PC-3 (cell line): Measurements from ENCODE around the gene GRSF1.

ENCODE experiments used
- CTCF ChIP-seq: fragments of 300-600 bp; sonication (generic); conservative IDR thresholded peaks from 2 replicates; pipeline ENCODE4 v1.5.1; 2017; ENCODE audit warnings: antibody characterized with exemption, low read depth, mild to moderate bottlenecking, low read length
- EZH2 ChIP-seq: fragments of 300-600 bp; sonication (generic); IDR thresholded peaks from one replicate; pipeline ENCODE4 v1.6.1; 2017; ENCODE audit warnings: antibody characterized with exemption, mild to moderate bottlenecking, low read length; ENCODE audit not compliant: unreplicated experiment
- EZH2phosphoT487 ChIP-seq: fragments of 300-600 bp; sonication (generic); IDR thresholded peaks from 2 replicates; pipeline ENCODE4 v1.6.1; 2018; ENCODE audit warnings: mild to moderate bottlenecking, antibody characterized with exemption, low read length, borderline replicate concordance

DNA sequence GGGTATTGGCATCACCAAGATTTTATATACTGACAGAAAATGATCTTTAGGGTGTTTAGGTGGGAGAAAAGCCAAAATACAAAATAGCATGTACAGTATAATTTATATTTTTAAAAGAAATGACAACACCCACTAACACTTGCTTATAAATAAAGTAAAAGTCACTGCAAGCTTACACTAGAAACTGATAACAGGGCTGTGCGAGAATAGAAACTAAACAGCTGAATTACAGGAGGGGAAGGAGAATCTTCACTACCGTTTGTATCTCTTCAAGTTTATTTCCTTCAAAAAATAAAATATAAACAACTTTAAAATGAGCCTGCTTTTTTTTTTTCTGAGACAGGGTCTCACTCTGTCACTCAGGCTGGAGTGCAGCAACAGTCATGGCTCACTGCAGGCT, 22.8 kb downstream of the GRSF1 start:
- TF ChIP-seq CTCF (no peak), EZH2phosphoT487 (no peak), EZH2 (no peak)
